ENCODE measurements around the gene ATP5F1A. TPM values are rescaled to one million over a fixed set of nuclear protein-coding genes. Genes with fewer than 3 reads are reported as not detected.

The ATP5F1A gene
- total RNA-seq, 1 donor from 2014 or later = 1,034 TPM

DNA sequence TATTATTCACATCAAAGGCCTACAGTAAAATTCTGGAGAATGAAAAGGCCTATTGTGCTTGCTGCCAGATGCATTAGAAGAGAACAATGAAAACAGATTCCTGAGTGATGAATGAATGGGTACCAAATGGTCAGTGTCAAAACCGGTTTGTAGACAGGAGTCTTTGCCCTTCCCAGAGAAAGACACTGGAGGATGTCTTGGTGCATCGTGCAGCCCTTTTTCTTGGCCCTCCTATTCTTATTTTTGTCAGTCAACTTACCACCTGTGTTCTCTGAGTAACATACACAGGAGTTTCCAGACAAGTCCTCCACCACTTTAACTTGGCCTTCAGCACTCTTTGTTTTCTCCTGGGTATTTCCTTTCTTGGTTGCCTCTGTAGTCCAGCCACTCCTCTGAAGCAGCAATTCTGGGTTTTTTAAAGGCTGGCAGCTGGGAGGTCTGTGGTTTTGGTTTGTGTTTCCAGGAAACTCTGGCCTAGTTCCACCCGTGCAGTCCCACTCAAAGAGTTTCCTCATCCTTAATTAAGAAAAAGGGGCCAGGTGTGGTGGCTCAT is 55.4 kb downstream of the ATP5F1A start:
- Histone ChIP-seq H3K27me3 (no peaks in the 10 kb centered on the region), H3K36me3 (no peaks in the 10 kb centered on the region), H3K9me3 (ENCODE audit: low read depth) (no peaks in the 10 kb centered on the region), H3K4me2 (no peak overlapping the region), H3F3A (ENCODE audit: low read depth) (no peaks in the 10 kb centered on the region), H3K4me3 (no peak overlapping the region), H4K20me1 (ENCODE audit: low read depth) (no peaks in the 10 kb centered on the region), H3K79me2 (ENCODE audit: low read depth) (no peaks in the 10 kb centered on the region), H3K9ac (no peak overlapping the region), H3K27ac (no peak overlapping the region), H3K4me1 (no peaks in the 10 kb centered on the region), H2AFZ (replicated peaks) (no peak overlapping the region)
- Mint-ChIP-seq H3K4me1 (peaks cover 6% of the 10 kb centered on the region), H3K27me3 (ENCODE audit: insufficient read depth, low read depth) (peaks cover 2% of the 10 kb centered on the region), H3K36me3 (no peaks in the 10 kb centered on the region), H3K27ac (no peak overlapping the region), H3K9me3 (peaks cover 2% of the 10 kb centered on the region), H3K4me3 (no peak overlapping the region)
- no peak for DNase-seq (ENCODE audit: low spot score)
- TF ChIP-seq EZH2phosphoT487 (IDR thresholded peaks at IDR 0.05) = no peak
- TF ChIP-seq EZH2 (IDR thresholded peaks at IDR 0.05) = no peak
- TF ChIP-seq, protein P1, sequence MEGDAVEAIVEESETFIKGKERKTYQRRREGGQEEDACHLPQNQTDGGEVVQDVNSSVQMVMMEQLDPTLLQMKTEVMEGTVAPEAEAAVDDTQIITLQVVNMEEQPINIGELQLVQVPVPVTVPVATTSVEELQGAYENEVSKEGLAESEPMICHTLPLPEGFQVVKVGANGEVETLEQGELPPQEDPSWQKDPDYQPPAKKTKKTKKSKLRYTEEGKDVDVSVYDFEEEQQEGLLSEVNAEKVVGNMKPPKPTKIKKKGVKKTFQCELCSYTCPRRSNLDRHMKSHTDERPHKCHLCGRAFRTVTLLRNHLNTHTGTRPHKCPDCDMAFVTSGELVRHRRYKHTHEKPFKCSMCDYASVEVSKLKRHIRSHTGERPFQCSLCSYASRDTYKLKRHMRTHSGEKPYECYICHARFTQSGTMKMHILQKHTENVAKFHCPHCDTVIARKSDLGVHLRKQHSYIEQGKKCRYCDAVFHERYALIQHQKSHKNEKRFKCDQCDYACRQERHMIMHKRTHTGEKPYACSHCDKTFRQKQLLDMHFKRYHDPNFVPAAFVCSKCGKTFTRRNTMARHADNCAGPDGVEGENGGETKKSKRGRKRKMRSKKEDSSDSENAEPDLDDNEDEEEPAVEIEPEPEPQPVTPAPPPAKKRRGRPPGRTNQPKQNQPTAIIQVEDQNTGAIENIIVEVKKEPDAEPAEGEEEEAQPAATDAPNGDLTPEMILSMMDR (IDR thresholded peaks at IDR 0.05) = no peak

DNA sequence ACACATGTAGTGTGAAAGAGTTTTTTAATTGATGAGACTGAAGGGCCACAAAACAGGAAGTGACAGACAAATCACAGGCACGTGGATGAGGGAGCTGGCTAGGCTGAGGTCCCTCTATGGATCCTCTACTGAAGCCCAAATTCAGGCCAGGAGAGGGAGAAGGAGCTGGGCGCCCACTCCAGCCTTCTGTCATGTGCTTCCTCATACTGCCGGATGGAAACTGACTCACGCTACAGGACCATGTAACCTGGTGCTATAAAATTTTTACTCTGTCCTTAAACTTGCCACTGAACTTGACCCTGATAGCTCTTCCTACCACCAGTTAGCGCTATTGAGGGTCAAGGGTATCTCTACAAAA is 57.4 kb downstream of the ATP5F1A start:
- no peak overlapping the region for H3K4me3 Mint-ChIP-seq
- Histone ChIP-seq H3F3A (ENCODE audit: low read depth) (no peaks in the 10 kb centered on the region), H3K4me1 (no peaks in the 10 kb centered on the region), H3K36me3 (no peaks in the 10 kb centered on the region), H3K79me2 (ENCODE audit: low read depth) (no peaks in the 10 kb centered on the region), H3K27me3 (no peaks in the 10 kb centered on the region), H3K27ac (no peak overlapping the region), H2AFZ (replicated peaks) (no peak overlapping the region), H3K9ac (no peak overlapping the region), H3K4me2 (no peak overlapping the region), H3K9me3 (ENCODE audit: low read depth) (no peaks in the 10 kb centered on the region), H4K20me1 (ENCODE audit: low read depth) (no peaks in the 10 kb centered on the region), H3K4me3 (no peak overlapping the region)
- TF ChIP-seq EZH2phosphoT487 (IDR thresholded peaks at IDR 0.05) (no peak), EZH2 (IDR thresholded peaks at IDR 0.05) (no peak)
- TF ChIP-seq, protein P1 (IDR thresholded peaks at IDR 0.05) = no peak
- peaks cover 2% of the 10 kb centered on the region for H3K9me3 Mint-ChIP-seq
- peaks cover 6% of the 10 kb centered on the region for H3K4me1 Mint-ChIP-seq
- H3K27ac Mint-ChIP-seq = no peak overlapping the region
- DNase-seq (ENCODE audit: low spot score) = no peak
- peaks cover 2% of the 10 kb centered on the region for H3K27me3 Mint-ChIP-seq (ENCODE audit: insufficient read depth, low read depth)
- no peaks in the 10 kb centered on the region for H3K36me3 Mint-ChIP-seq

DNA sequence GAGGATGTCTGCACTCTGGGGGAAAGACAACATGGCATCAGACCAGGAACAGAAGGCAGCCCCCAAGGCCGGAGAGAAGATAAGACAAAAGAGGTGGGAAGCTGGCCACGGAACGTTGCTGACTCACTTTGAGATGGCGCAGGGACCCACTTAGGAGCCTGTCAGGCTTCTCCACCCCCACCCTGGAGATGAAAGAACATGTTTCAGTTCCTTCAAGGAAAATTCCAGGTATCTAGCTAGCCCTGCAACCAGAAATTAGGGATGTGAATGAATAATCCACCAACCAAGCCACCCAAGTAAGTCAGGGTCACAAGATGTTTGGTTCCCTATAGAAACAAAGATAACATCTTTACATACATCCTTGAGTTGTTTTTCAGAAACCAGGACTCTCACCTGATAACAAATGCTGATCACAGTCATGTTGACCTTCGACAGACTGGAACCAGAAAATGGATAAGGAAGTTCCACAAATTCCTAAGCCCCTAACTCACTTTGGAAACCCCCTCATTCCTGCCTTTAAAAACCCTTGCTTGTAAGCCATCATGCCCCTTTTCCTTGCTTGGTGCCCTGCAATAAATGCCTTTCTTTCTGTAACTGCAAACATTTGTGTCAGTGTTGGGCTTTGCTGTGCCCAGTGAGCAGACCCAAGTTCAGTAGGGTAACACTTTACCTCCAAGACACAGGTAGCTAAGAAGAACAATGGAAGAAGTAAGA is 57.9 kb downstream of the ATP5F1A start:
- H3K4me3 Mint-ChIP-seq = no peak overlapping the region

More for the DNA sequence above, 57.9 kb downstream of the ATP5F1A start:
- H3K36me3 Mint-ChIP-seq = no peaks in the 10 kb centered on the region
- TF ChIP-seq EZH2 (IDR thresholded peaks at IDR 0.05) = no peak
- no peak for TF ChIP-seq EZH2phosphoT487 (IDR thresholded peaks at IDR 0.05)
- TF ChIP-seq, protein P1 (IDR thresholded peaks at IDR 0.05) = no peak
- Histone ChIP-seq H4K20me1 (ENCODE audit: low read depth) (no peaks in the 10 kb centered on the region), H3K9ac (no peak overlapping the region), H3K4me2 (no peak overlapping the region), H3K27ac (no peak overlapping the region), H3K9me3 (ENCODE audit: low read depth) (no peaks in the 10 kb centered on the region), H3K79me2 (ENCODE audit: low read depth) (no peaks in the 10 kb centered on the region), H3K27me3 (no peaks in the 10 kb centered on the region), H3K4me1 (no peaks in the 10 kb centered on the region), H2AFZ (replicated peaks) (no peak overlapping the region), H3K4me3 (no peak overlapping the region), H3F3A (ENCODE audit: low read depth) (no peaks in the 10 kb centered on the region), H3K36me3 (no peaks in the 10 kb centered on the region)
- H3K4me1 Mint-ChIP-seq = peaks cover 6% of the 10 kb centered on the region
- peaks cover 2% of the 10 kb centered on the region for H3K9me3 Mint-ChIP-seq
- DNase-seq (ENCODE audit: low spot score) = no peak
- H3K27ac Mint-ChIP-seq = no peak overlapping the region
- H3K27me3 Mint-ChIP-seq (ENCODE audit: insufficient read depth, low read depth) = peaks cover 2% of the 10 kb centered on the region

All from neural progenitor cell (in vitro differentiated cells).